MCF 10A (cell line): ENCODE results near the gene DRGX. TPM values are rescaled to one million over a fixed set of nuclear protein-coding genes. Genes with fewer than 3 reads are reported as not detected.

Source experiments
- BruUV-seq: library from RNA; stranded (reverse); fragments of 400-500 nt; replicated peaks from 2 replicates; lab custom pipeline; 2021; lab: Mats Ljungman, UMichigan
- CTCF ChIA-PET: fragments of 300-600 bp; sonication (Branson Sonifier 250); formaldehyde crosslinking; extraction: SDS; loops from one replicate; lab custom pipeline; 2021; ENCODE audit warnings: antibody characterized with exemption, inconsistent platforms; lab: Yijun Ruan, JAX
- POLR2A ChIA-PET: fragments of 300-600, 350-650 bp; sonication (Branson Sonifier 250); formaldehyde crosslinking; extraction: SDS; loops from one replicate; lab custom pipeline; 2020; ENCODE audit warnings: antibody characterized with exemption, inconsistent platforms; lab: Yijun Ruan, JAX
- DNase-seq: peaks from one replicate; pipeline ENCODE4 v3.0.0-alpha.2; 2018; ENCODE audit not compliant: unreplicated experiment
- H3K27ac Mint-ChIP-seq: one replicate; pipeline ENCODE4 v1.8.0; 2022; ENCODE audit warnings: mild to moderate bottlenecking, low read depth, mixed read lengths; ENCODE audit not compliant: unreplicated experiment
- H3K27me3 Mint-ChIP-seq: one replicate; pipeline ENCODE4 v1.8.0; 2022; ENCODE audit warnings: mixed read lengths; ENCODE audit not compliant: insufficient read depth, unreplicated experiment
- H3K36me3 Mint-ChIP-seq: one replicate; pipeline ENCODE4 v1.8.0; 2022; ENCODE audit warnings: mild to moderate bottlenecking, moderate library complexity, mixed read lengths; ENCODE audit not compliant: insufficient read depth, unreplicated experiment
- H3K4me1 Mint-ChIP-seq: one replicate; pipeline ENCODE4 v1.8.0; 2022; ENCODE audit warnings: mixed read lengths; ENCODE audit not compliant: insufficient read depth, unreplicated experiment
- H3K4me3 Mint-ChIP-seq: one replicate; pipeline ENCODE4 v1.8.0; 2022; ENCODE audit warnings: mild to moderate bottlenecking, moderate library complexity, mixed read lengths; ENCODE audit not compliant: unreplicated experiment
- H3K9me3 Mint-ChIP-seq: one replicate; pipeline ENCODE4 v1.8.0; 2022; ENCODE audit warnings: mixed read lengths; ENCODE audit not compliant: unreplicated experiment
- intact Hi-C: fragments of 100-400 bp; cut with micrococcal nuclease; formaldehyde crosslinking; loops from 2 replicates; pipeline ENCODE4 v1.14.1; 2022
- total RNA-seq: library from RNA; stranded (reverse); gene quantifications from 2 replicates; pipeline ENCODE4 v1.2.3, GENCODE V29; 2022
- TF ChIP-seq, protein P1 (sequence below): fragments of 200-600 bp; IDR thresholded peaks from one replicate; pipeline ENCODE4 v1.8.0; 2022; ENCODE audit warnings: antibody characterized with exemption, mild to moderate bottlenecking; ENCODE audit not compliant: unreplicated experiment

DRGX gene
- total RNA-seq, 1 experiment from 2014 or later = not detected

GRCh38 chr10:49365275-49365674, 30.6 kb downstream of the DRGX start:
- TF ChIP-seq, protein P1, sequence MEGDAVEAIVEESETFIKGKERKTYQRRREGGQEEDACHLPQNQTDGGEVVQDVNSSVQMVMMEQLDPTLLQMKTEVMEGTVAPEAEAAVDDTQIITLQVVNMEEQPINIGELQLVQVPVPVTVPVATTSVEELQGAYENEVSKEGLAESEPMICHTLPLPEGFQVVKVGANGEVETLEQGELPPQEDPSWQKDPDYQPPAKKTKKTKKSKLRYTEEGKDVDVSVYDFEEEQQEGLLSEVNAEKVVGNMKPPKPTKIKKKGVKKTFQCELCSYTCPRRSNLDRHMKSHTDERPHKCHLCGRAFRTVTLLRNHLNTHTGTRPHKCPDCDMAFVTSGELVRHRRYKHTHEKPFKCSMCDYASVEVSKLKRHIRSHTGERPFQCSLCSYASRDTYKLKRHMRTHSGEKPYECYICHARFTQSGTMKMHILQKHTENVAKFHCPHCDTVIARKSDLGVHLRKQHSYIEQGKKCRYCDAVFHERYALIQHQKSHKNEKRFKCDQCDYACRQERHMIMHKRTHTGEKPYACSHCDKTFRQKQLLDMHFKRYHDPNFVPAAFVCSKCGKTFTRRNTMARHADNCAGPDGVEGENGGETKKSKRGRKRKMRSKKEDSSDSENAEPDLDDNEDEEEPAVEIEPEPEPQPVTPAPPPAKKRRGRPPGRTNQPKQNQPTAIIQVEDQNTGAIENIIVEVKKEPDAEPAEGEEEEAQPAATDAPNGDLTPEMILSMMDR = no peak
- H3K27ac Mint-ChIP-seq = no peak overlapping the region
- POLR2A ChIA-PET = no interaction called here

GRCh38 chr10:49364747-49365146, 31.1 kb downstream of the DRGX start:
- Mint-ChIP-seq H3K9me3 (no peaks in the 10 kb centered on the region), H3K36me3 (peaks cover 4% of the 10 kb centered on the region), H3K4me1 (no peaks in the 10 kb centered on the region), H3K27ac (no peak overlapping the region), H3K27me3 (peaks cover 28% of the 10 kb centered on the region), H3K4me3 (no peak overlapping the region)
- ChIA-PET CTCF (no interaction called here), POLR2A (no interaction called here)
- DNase-seq = no peak
- TF ChIP-seq, protein P1 = no peak
- no TSS peak for BruUV-seq
- intact Hi-C loops = no loop called here

More at GRCh38 chr10:49365275-49365674, 30.6 kb downstream of the DRGX start:
- Mint-ChIP-seq H3K4me1 (no peaks in the 10 kb centered on the region), H3K36me3 (peaks cover 4% of the 10 kb centered on the region), H3K4me3 (no peak overlapping the region), H3K27me3 (peaks cover 28% of the 10 kb centered on the region), H3K9me3 (no peaks in the 10 kb centered on the region)
- DNase-seq = no peak
- BruUV-seq = no TSS peak
- CTCF ChIA-PET = no interaction called here
- intact Hi-C loops = no loop called here

GRCh38 chr10:49364051-49364450, 31.8 kb downstream of the DRGX start:
- ChIA-PET CTCF (no interaction called here), POLR2A (no interaction called here)
- Mint-ChIP-seq H3K9me3 (no peaks in the 10 kb centered on the region), H3K4me1 (no peaks in the 10 kb centered on the region), H3K27me3 (peaks cover 28% of the 10 kb centered on the region), H3K4me3 (no peak overlapping the region), H3K36me3 (peaks cover 4% of the 10 kb centered on the region), H3K27ac (no peak overlapping the region)
- no TSS peak for BruUV-seq
- TF ChIP-seq, protein P1 = no peak
- intact Hi-C loops = no loop called here
- DNase-seq = no peak

GRCh38 chr10:49363309-49364031, 32.4 kb downstream of the DRGX start:
- BruUV-seq = no TSS peak
- H3K27me3 Mint-ChIP-seq = peaks cover 28% of the 10 kb centered on the region
- no peaks in the 10 kb centered on the region for H3K9me3 Mint-ChIP-seq
- H3K4me3 Mint-ChIP-seq = no peak overlapping the region
- H3K27ac Mint-ChIP-seq = no peak overlapping the region
- H3K36me3 Mint-ChIP-seq = peaks cover 4% of the 10 kb centered on the region
- no peak for DNase-seq
- no peaks in the 10 kb centered on the region for H3K4me1 Mint-ChIP-seq
- intact Hi-C loops = no loop called here
- POLR2A ChIA-PET = no interaction called here
- TF ChIP-seq, protein P1 = no peak
- CTCF ChIA-PET = interaction anchor here (0.6 kb wide), 1 partner anchor 1284 kb away, joined by 3 read pairs; no protein-coding TSS in a partner anchor
